Measurements from ENCODE around the gene HOXB3. TPM values are rescaled to one million over a fixed set of nuclear protein-coding genes. Genes with fewer than 3 reads are reported as not detected.

The HOXB3 gene
- total and polyA plus RNA-seq, 8 donors: 10.4 to 114 (median 89.4) TPM

GRCh38 chr17:48591255-48592056 is 1.4 kb upstream of the HOXB3 start:
- ATAC-seq (no peak), DNase-seq (peak in 1 of 4 donors; percentile 37)
- H3K9me3 ChIP-seq: no peaks in the 10 kb centered on the region
- peak overlapping the region; percentile 76 to 90 for H3K27ac ChIP-seq
- H3K4me3 ChIP-seq: peak overlapping the region; percentile 25 to 32
- peaks cover 59 to 100% of the 10 kb centered on the region in 2 donors for H3K27me3 ChIP-seq
- intact Hi-C loops (cut with DNase I): loop anchor here in 1 of 2 donors (5.0 to 10.0 kb wide), 2 partner anchors 99 to 247 kb away; no protein-coding TSS in a partner anchor
- peaks cover 11 to 39% of the 10 kb centered on the region in 2 donors for H3K4me1 ChIP-seq
- H3K36me3 ChIP-seq: no peaks in the 10 kb centered on the region
- no peak for TF ChIP-seq CTCF (IDR thresholded peaks at IDR 0.05)

- peak overlapping the region in 1 of 2 donors; percentile 24 for H3K4me3 ChIP-seq
- DNase-seq: no peak
- intact Hi-C loops (cut with DNase I): loop anchor here in 1 of 2 donors (5.0 to 10.0 kb wide), 2 partner anchors 98 to 246 kb away; no protein-coding TSS in a partner anchor
These were observed 643 bp upstream of the HOXB3 start for GRCh38 chr17:48590607-48591161.

GRCh38 chr17:48589060-48589830 is 796 bp downstream of the HOXB3 start:
- Histone ChIP-seq H3K4me1 (peaks cover 6 to 57% of the 10 kb centered on the region in 2 donors), H3K36me3 (no peaks in the 10 kb centered on the region), H3K27ac (peak overlapping the region; percentile 76 to 90), H3K4me3 (peak overlapping the region; percentile 24 to 26), H3K9me3 (no peaks in the 10 kb centered on the region), H3K27me3 (peaks cover 53 to 100% of the 10 kb centered on the region in 2 donors)
- no peak for DNase-seq
- TF ChIP-seq CTCF (IDR thresholded peaks at IDR 0.05): no peak
- intact Hi-C loops (cut with DNase I): no loop called here
- no peak for ATAC-seq

More at GRCh38 chr17:48590607-48591161, 643 bp upstream of the HOXB3 start:
- ATAC-seq: no peak
- Histone ChIP-seq H3K27ac (peak overlapping the region; percentile 76 to 90), H3K4me1 (peaks cover 4 to 47% of the 10 kb centered on the region in 2 donors), H3K9me3 (no peaks in the 10 kb centered on the region), H3K36me3 (no peaks in the 10 kb centered on the region), H3K27me3 (peaks cover 61 to 100% of the 10 kb centered on the region in 2 donors)
- no peak for TF ChIP-seq CTCF (IDR thresholded peaks at IDR 0.05)

GRCh38 chr17:48588528-48588927 is 1.5 kb downstream of the HOXB3 start:
- DNase-seq: no peak
- no peak for TF ChIP-seq CTCF (IDR thresholded peaks at IDR 0.05)
- no peak for ATAC-seq
- Histone ChIP-seq H3K9me3 (no peaks in the 10 kb centered on the region), H3K27me3 (peaks cover 55 to 100% of the 10 kb centered on the region in 2 donors), H3K4me3 (no peak overlapping the region), H3K27ac (peak overlapping the region; percentile 76 to 90), H3K36me3 (no peaks in the 10 kb centered on the region), H3K4me1 (peaks cover 9 to 60% of the 10 kb centered on the region in 2 donors)
- intact Hi-C loops (cut with DNase I): no loop called here
